Mucosa of rectum (tissue), 2 donors: Measurements from ENCODE around the gene STATH.
"Not testable (repeated sequence)": the region's sequence is repeated elsewhere in the genome, so short reads cannot be mapped to it uniquely, and the experiment has no call there.

ENCODE experiments used
- H3K27ac ChIP-seq, 2 donors: one replicate each; pipeline ENCODE4 v1.7.0; 2013; ENCODE audit warnings: inconsistent platforms in 2 of 2, low read depth in 2 of 2, low read length in 2 of 2
- H3K27me3 ChIP-seq, 2 donors: one replicate each; pipeline ENCODE4 v1.7.0; 2013; ENCODE audit warnings: low read length in 2 of 2; ENCODE audit not compliant: control insufficient read depth in 2 of 2, insufficient read depth in 2 of 2
- H3K36me3 ChIP-seq, 2 donors: one replicate each; pipeline ENCODE4 v1.7.0; 2013; ENCODE audit warnings: low read length in 2 of 2; ENCODE audit not compliant: control insufficient read depth in 2 of 2, insufficient read depth in 2 of 2
- H3K4me1 ChIP-seq, 2 donors: one replicate each; pipeline ENCODE4 v1.7.0; 2013; ENCODE audit warnings: low read length in 2 of 2, mild to moderate bottlenecking in 1 of 2; ENCODE audit not compliant: control insufficient read depth in 2 of 2, insufficient read depth in 2 of 2
- H3K4me3 ChIP-seq, 2 donors: one replicate each; pipeline ENCODE4 v1.7.0; 2013; ENCODE audit warnings: low read length in 2 of 2
- H3K9ac ChIP-seq, 2 donors: one replicate each; pipeline ENCODE4 v1.7.0; 2013; ENCODE audit warnings: low read length in 2 of 2, low read depth in 1 of 2, mild to moderate bottlenecking in 1 of 2
- H3K9me3 ChIP-seq, 2 donors: one replicate each; pipeline ENCODE4 v1.7.0; 2013; ENCODE audit warnings: low read length in 2 of 2; ENCODE audit not compliant: control insufficient read depth in 2 of 2
- donor health status: healthy.
- donor health status: Normal muscosa, but diverticular disease.

Gene STATH

GRCh38 chr4:69999420-69999819 lies 3.7 kb downstream of the STATH start:
- Histone ChIP-seq H3K4me1 (no peaks in the 10 kb centered on the region), H3K9ac (no peak overlapping the region), H3K9me3 (no peaks in the 10 kb centered on the region), H3K36me3 (no peaks in the 10 kb centered on the region), H3K27me3 (no peaks in the 10 kb centered on the region), H3K27ac (no peak overlapping the region), H3K4me3 (no peak overlapping the region)

GRCh38 chr4:70000711-70001110 lies 4.9 kb downstream of the STATH start:
- Histone ChIP-seq H3K9ac (no peak overlapping the region), H3K27me3 (no peaks in the 10 kb centered on the region), H3K36me3 (no peaks in the 10 kb centered on the region), H3K27ac (no peak overlapping the region), H3K9me3 (no peaks in the 10 kb centered on the region), H3K4me3 (no peak overlapping the region), H3K4me1 (no peaks in the 10 kb centered on the region)

- Histone ChIP-seq H3K4me1 (no peaks in the 10 kb centered on the region), H3K9ac (no peak overlapping the region), H3K36me3 (no peaks in the 10 kb centered on the region), H3K9me3 (no peaks in the 10 kb centered on the region), H3K4me3 (no peak overlapping the region), H3K27ac (no peak overlapping the region), H3K27me3 (no peaks in the 10 kb centered on the region)
Observed at GRCh38 chr4:70002507-70002906, 6.7 kb downstream of the STATH start.

- no peak overlapping the region for H3K4me3 ChIP-seq
- H3K4me1 ChIP-seq: no peaks in the 10 kb centered on the region
- H3K27ac ChIP-seq: no peak overlapping the region
Observed at GRCh38 chr4:70008771-70009170, 13.0 kb downstream of the STATH start.

GRCh38 chr4:70019006-70019405 lies 23.2 kb downstream of the STATH start:
- H3K27me3 ChIP-seq, H3K9ac ChIP-seq, H3K4me3 ChIP-seq, H3K36me3 ChIP-seq, H3K4me1 ChIP-seq, H3K27ac ChIP-seq, H3K9me3 ChIP-seq: not testable (repeated sequence)

More at GRCh38 chr4:70008771-70009170, 13.0 kb downstream of the STATH start:
- no peaks in the 10 kb centered on the region for H3K27me3 ChIP-seq
- H3K36me3 ChIP-seq: no peaks in the 10 kb centered on the region
- H3K9me3 ChIP-seq: no peaks in the 10 kb centered on the region
- H3K9ac ChIP-seq: no peak overlapping the region

- Histone ChIP-seq H3K36me3 (no peaks in the 10 kb centered on the region), H3K9ac (no peak overlapping the region), H3K9me3 (no peaks in the 10 kb centered on the region), H3K4me3 (no peak overlapping the region), H3K27ac (no peak overlapping the region), H3K27me3 (no peaks in the 10 kb centered on the region), H3K4me1 (no peaks in the 10 kb centered on the region)
Observed at GRCh38 chr4:70023218-70023617, 27.5 kb downstream of the STATH start.

- H3K4me1 ChIP-seq: no peaks in the 10 kb centered on the region
- H3K36me3 ChIP-seq: no peaks in the 10 kb centered on the region
- no peak overlapping the region for H3K27ac ChIP-seq
- H3K9me3 ChIP-seq: no peaks in the 10 kb centered on the region
- H3K27me3 ChIP-seq: no peaks in the 10 kb centered on the region
- H3K9ac ChIP-seq: no peak overlapping the region
- H3K4me3 ChIP-seq: no peak overlapping the region
Observed at GRCh38 chr4:70027011-70027410, 31.2 kb downstream of the STATH start.

GRCh38 chr4:70028159-70028558 lies 32.4 kb downstream of the STATH start, which contains the start of gene HTN3:
HTN3 (plus strand) TSS chr4:70028459; CDS start chr4:70030741, 2,282 bp downstream.
- not testable (repeated sequence) for H3K9ac ChIP-seq, H3K4me3 ChIP-seq, H3K27ac ChIP-seq, H3K27me3 ChIP-seq, H3K36me3 ChIP-seq, H3K9me3 ChIP-seq, H3K4me1 ChIP-seq

GRCh38 chr4:70037559-70037958 lies 41.8 kb downstream of the STATH start:
- H3K9me3 ChIP-seq, H3K27ac ChIP-seq, H3K4me1 ChIP-seq, H3K27me3 ChIP-seq, H3K9ac ChIP-seq, H3K36me3 ChIP-seq, H3K4me3 ChIP-seq: not testable (repeated sequence)

- H3K9ac ChIP-seq, H3K9me3 ChIP-seq, H3K4me3 ChIP-seq, H3K27me3 ChIP-seq, H3K27ac ChIP-seq, H3K4me1 ChIP-seq, H3K36me3 ChIP-seq: not testable (repeated sequence)
Observed at GRCh38 chr4:70039928-70040327, 44.2 kb downstream of the STATH start.

- H3K4me3 ChIP-seq: no peak overlapping the region
- no peaks in the 10 kb centered on the region for H3K36me3 ChIP-seq
- no peaks in the 10 kb centered on the region for H3K9me3 ChIP-seq
- no peaks in the 10 kb centered on the region for H3K4me1 ChIP-seq
- no peak overlapping the region for H3K9ac ChIP-seq
- no peak overlapping the region for H3K27ac ChIP-seq
- no peaks in the 10 kb centered on the region for H3K27me3 ChIP-seq
Observed at GRCh38 chr4:70041652-70042286, 46.0 kb downstream of the STATH start.
